Measurements from ENCODE around the gene WDFY4. TPM values are rescaled to one million over a fixed set of nuclear protein-coding genes. Genes with fewer than 3 reads are reported as not detected.
A peak's percentile ranks its signal among the peaks of the same experiment; 100 is the strongest.

Gene WDFY4
- total and polyA plus RNA-seq, 11 donors: 0.46 to 19.8 (median 1.0) TPM

GRCh38 chr10:48999346-48999745 lies 314.7 kb downstream of the WDFY4 start:
- intact Hi-C loops (cut with DNase I): loop anchor here in 1 of 10 donors (10.0 kb wide), 1 partner anchor 405 kb away; no protein-coding TSS in a partner anchor
- WGBS, 4 donors: 78 to 95% (median 93%) methylated on average over 2 of the region's 2 CpGs

GRCh38 chr10:49000437-49001398 lies 316.0 kb downstream of the WDFY4 start:
- peak overlapping the region in 4 of 12 donors; percentile 54 to 76 (median 60) for H3K27ac ChIP-seq
- intact Hi-C loops (cut with DNase I): loop anchor here in 1 of 10 donors (10.0 kb wide), 1 partner anchor 114 kb away; the partner anchor contains the start of gene VSTM4
- DNase-seq (no peak), ATAC-seq (peak in 3 of 4 donors; percentile 36 to 45 (median 38))
- TF ChIP-seq CTCF (IDR thresholded peaks at IDR 0.05) (no peak), POLR2A (IDR thresholded peaks at IDR 0.05) (no peak)
- H3K9me3 ChIP-seq: no peaks in the 10 kb centered on the region
- H3K4me1 ChIP-seq: peaks cover 0 to 19% (median 11%) of the 10 kb centered on the region in 12 donors
- WGBS, 4 donors: 82 to 85% (median 84%) methylated on average over 12 to 13 of the region's 13 CpGs
- H3K4me3 ChIP-seq: no peak overlapping the region
- H3K27me3 ChIP-seq: no peaks in the 10 kb centered on the region
- no peaks in the 10 kb centered on the region for H3K36me3 ChIP-seq

More at GRCh38 chr10:48999346-48999745, 314.7 kb downstream of the WDFY4 start:
- TF ChIP-seq POLR2A (IDR thresholded peaks at IDR 0.05) (no peak), CTCF (IDR thresholded peaks at IDR 0.05) (no peak)
- H3K4me3 ChIP-seq: no peak overlapping the region
- no peaks in the 10 kb centered on the region for H3K9me3 ChIP-seq
- H3K27me3 ChIP-seq: no peaks in the 10 kb centered on the region
- ATAC-seq (no peak), DNase-seq (no peak)
- no peak overlapping the region for H3K27ac ChIP-seq
- H3K36me3 ChIP-seq: no peaks in the 10 kb centered on the region
- H3K4me1 ChIP-seq: peaks cover 0 to 19% (median 11%) of the 10 kb centered on the region in 12 donors

GRCh38 chr10:49001402-49001801 lies 316.7 kb downstream of the WDFY4 start:
- no peaks in the 10 kb centered on the region for H3K27me3 ChIP-seq
- WGBS, 4 donors: 62 to 69% (median 63%) methylated on average over 8 to 9 of the region's 9 CpGs
- peak in 1 of 5 donors; percentile 45 for DNase-seq
- H3K9me3 ChIP-seq: no peaks in the 10 kb centered on the region
- H3K4me3 ChIP-seq: no peak overlapping the region
- peak; percentile 52 to 84 (median 72) for ATAC-seq
- peak overlapping the region in 9 of 12 donors; percentile 19 to 78 (median 64) for H3K27ac ChIP-seq
- no peaks in the 10 kb centered on the region for H3K36me3 ChIP-seq
- intact Hi-C loops (cut with DNase I): loop anchor here in 1 of 10 donors (10.0 kb wide), 1 partner anchor 113 kb away; the partner anchor contains the start of gene VSTM4
- TF ChIP-seq CTCF (IDR thresholded peaks at IDR 0.05): peak in 6 of 12 donors; percentile 11 to 46 (median 25)
- TF ChIP-seq POLR2A (IDR thresholded peaks at IDR 0.05): no peak
- peaks cover 0 to 19% (median 11%) of the 10 kb centered on the region in 12 donors for H3K4me1 ChIP-seq
